ENCODE results near the gene HYAL3. TPM values are rescaled to one million over a fixed set of nuclear protein-coding genes. Genes with fewer than 3 reads are reported as not detected.

HYAL3 gene
- total RNA-seq, 1 experiment from 2014 or later = 2.9 TPM

GRCh38 chr3:50327943-50328691, 28.9 kb upstream of the HYAL3 start, which contains the start of gene TUSC2 (continued):
- TF ChIP-seq FOXP4 (CRISPR knock-in tag; IDR thresholded peaks at IDR 0.05) (0 out of 2 replicates have a peak, but pooled peaks have one; percentile 21), ZBTB43 (CRISPR knock-in tag; IDR thresholded peaks at IDR 0.05) (no peak; the same call in 1 of the 2 replicates), GTF2I (CRISPR knock-in tag; conservative IDR thresholded peaks at IDR 0.05) (no peak), CTCF (IDR thresholded peaks at IDR 0.05) (no peak), CBFB (CRISPR knock-in tag; IDR thresholded peaks at IDR 0.05; ENCODE audit: low read depth) (peak; percentile 77; the same call in 1 of the 2 replicates), EMX1 (CRISPR knock-in tag; IDR thresholded peaks at IDR 0.05) (no peak), MXD4 (CRISPR knock-in tag; IDR thresholded peaks at IDR 0.05; ENCODE audit: borderline replicate concordance) (no peak), ZNF121 (CRISPR knock-in tag; IDR thresholded peaks at IDR 0.05) (peak; percentile 67), CREM (CRISPR knock-in tag; IDR thresholded peaks at IDR 0.05) (peak; percentile 89; the same call in 1 of the 2 replicates), TP53 (CRISPR knock-in tag; IDR thresholded peaks at IDR 0.05) (no peak), GABPB1 (CRISPR knock-in tag; IDR thresholded peaks at IDR 0.05) (peak; percentile 73), ATF1 (CRISPR knock-in tag; IDR thresholded peaks at IDR 0.05) (no peak), NR2C2 (CRISPR knock-in tag; IDR thresholded peaks at IDR 0.05) (no peak), ZNF671 (CRISPR knock-in tag; IDR thresholded peaks at IDR 0.05) (no peak), AFF4 (CRISPR knock-in tag; IDR thresholded peaks at IDR 0.05; ENCODE audit: borderline replicate concordance) (no peak), USF1 (CRISPR knock-in tag; IDR thresholded peaks at IDR 0.05) (0 out of 2 replicates have a peak, but pooled peaks have one; percentile 16)

GRCh38 chr3:50327129-50327528, 27.9 kb upstream of the HYAL3 start:
- ATAC-seq (no peak), DNase-seq (ENCODE audit: low spot score) (no peak)
- ChIA-PET POLR2A (interaction anchor here (1.1 to 1.7 kb wide), 3 partner anchors 10 to 52 kb away, joined by 3 to 21 read pairs (median 3); partner anchors contain the start of gene HYAL1), CTCF (interaction anchor here (1.3 to 1.7 kb wide), 5 partner anchors 10 to 223 kb away, joined by 3 to 23 read pairs (median 10); partner anchors contain the start of gene HYAL1)
- no peak for TF ChIP-seq GRHL2 (CRISPR knock-in tag; IDR thresholded peaks at IDR 0.05; ENCODE audit: insufficient replicate concordance, severe bottlenecking)
- TF ChIP-seq NFATC4 (CRISPR knock-in tag; IDR thresholded peaks at IDR 0.05) = no peak
- no peak for TF ChIP-seq FOXP1 (CRISPR knock-in tag; IDR thresholded peaks at IDR 0.05; ENCODE audit: borderline replicate concordance)
- no peak for TF ChIP-seq ZSCAN18 (CRISPR knock-in tag; IDR thresholded peaks at IDR 0.05)
- no peak for TF ChIP-seq E2F4 (CRISPR knock-in tag; IDR thresholded peaks at IDR 0.05; ENCODE audit: borderline replicate concordance, low read depth)
- TF ChIP-seq MXD4 (CRISPR knock-in tag; IDR thresholded peaks at IDR 0.05; ENCODE audit: borderline replicate concordance) = no peak
- no peak for TF ChIP-seq ELF4 (CRISPR knock-in tag; IDR thresholded peaks at IDR 0.05; ENCODE audit: low read depth)
- TF ChIP-seq ZNF232 (CRISPR knock-in tag; IDR thresholded peaks at IDR 0.05) = no peak
- Mint-ChIP-seq H3K9me3 (no peaks in the 10 kb centered on the region), H3K4me3 (peak overlapping the region; percentile 84), H3K27me3 (ENCODE audit: low read depth) (no peaks in the 10 kb centered on the region), H3K4me1 (peaks cover 30% of the 10 kb centered on the region), H3K36me3 (peaks cover 26% of the 10 kb centered on the region), H3K27ac (no peak overlapping the region)
